ENCODE results near the gene PLCD1. TPM values are rescaled to one million over a fixed set of nuclear protein-coding genes. Genes with fewer than 3 reads are reported as not detected.

The PLCD1 gene
- total RNA-seq, 1 experiment from 2014 or later, result 4.8 TPM

DNA sequence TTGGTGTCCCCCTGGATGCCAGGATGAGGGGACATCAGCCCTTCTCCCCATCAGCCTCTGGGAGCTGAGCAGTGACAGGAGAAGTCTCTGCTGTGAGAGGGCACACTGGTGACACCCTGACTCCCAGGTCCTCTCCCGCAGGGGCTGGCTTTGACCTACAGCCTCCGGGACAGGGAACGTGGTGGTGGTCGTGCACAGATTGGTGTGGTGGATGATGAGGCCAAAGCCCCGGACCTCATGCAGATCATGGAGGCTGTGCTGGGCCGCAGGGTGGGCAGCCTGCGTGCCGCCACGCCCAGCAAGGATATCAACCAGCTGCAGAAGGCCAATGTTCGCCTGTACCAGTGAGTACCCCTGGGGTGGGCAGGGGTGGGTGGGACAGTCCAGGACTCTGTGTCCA lies 32.1 kb downstream of the PLCD1 start:
- no peak overlapping the region for H3K27ac ChIP-seq
- H3K27me3 ChIP-seq (replicated peaks), result no peaks in the 10 kb centered on the region
- H3K36me3 ChIP-seq, result no peaks in the 10 kb centered on the region
- peaks cover 12% of the 10 kb centered on the region for H3K4me1 ChIP-seq (replicated peaks)
- no peak for DNase-seq (ENCODE audit: low read depth in 1 of 2, low spot score in 2 of 2)
- H3K4me3 ChIP-seq, result no peak overlapping the region
- H3K9me3 ChIP-seq (replicated peaks), result no peaks in the 10 kb centered on the region

DNA sequence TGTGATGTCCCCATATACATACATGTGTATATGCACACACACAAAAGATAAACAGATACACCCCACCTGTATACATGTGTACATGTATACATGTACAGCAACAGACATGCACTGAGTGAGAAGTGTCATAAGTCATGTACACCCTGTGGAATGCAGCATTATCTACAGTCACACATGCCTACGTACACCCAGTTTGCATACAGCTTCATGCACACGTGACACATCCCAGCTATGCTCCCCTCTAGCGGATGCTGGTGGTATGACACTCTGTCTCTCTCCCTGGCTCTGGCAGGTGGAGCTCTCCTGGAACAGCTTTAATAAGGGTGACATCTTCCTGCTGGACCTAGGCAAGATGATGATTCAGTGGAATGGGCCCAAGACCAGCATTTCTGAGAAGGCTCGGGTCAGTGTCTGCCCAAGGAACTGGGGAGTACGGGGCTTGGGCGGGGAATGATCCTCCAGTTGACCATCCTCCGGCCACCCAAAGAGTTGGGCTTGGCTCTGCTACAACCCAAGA lies 32.6 kb downstream of the PLCD1 start:
- peak; percentile 61 to 76 for DNase-seq (ENCODE audit: low read depth in 1 of 2, low spot score in 2 of 2)
- Histone ChIP-seq H3K4me1 (replicated peaks) (peaks cover 12% of the 10 kb centered on the region), H3K4me3 (no peak overlapping the region), H3K9me3 (replicated peaks) (no peaks in the 10 kb centered on the region), H3K27ac (no peak overlapping the region), H3K36me3 (no peaks in the 10 kb centered on the region), H3K27me3 (replicated peaks) (no peaks in the 10 kb centered on the region)

DNA sequence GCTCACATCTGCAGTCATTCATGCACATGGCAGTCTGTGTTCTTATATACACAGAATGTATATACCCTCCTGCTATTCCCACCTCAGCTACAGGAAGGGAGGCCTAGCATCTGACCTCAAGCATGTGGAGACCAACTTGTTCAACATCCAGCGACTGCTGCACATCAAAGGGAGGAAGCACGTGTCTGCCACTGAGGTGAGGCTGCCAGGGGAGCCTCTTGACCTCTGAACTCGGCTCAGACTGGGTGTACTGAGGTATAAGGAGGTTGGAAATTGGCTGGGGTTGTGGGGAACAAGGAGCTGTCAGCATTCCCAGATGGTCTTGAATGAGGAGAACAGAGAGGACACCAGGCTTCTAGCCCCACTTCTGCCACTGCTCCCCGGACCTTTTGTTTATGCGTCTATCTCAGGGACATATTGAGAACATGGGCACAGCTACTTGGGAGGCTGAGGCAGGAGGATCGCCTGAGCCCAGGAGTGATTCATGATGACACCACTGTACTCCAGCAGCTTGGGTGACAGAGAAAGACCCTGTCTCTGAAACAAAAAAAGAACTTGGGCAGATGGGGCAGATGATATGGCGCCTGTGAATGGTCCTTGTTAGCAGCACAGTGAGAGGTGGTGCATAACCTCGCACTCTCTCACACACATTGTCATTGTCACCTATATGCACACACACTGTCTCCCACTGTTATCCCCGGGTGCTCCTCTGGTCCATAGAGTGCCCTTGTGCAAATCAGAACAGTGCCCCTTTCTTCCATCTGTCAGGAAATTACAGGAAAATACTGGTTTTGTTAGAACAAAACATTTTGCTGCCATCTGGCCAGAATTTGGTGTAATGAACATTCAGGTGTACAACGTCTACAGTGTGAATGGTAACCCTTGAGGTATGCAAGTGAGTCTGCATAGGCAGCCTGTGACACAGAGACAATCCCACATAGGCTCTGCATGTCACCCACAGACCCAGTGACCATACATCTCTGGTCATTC lies 33.5 kb downstream of the PLCD1 start:
- peaks cover 12% of the 10 kb centered on the region for H3K4me1 ChIP-seq (replicated peaks)

DNA sequence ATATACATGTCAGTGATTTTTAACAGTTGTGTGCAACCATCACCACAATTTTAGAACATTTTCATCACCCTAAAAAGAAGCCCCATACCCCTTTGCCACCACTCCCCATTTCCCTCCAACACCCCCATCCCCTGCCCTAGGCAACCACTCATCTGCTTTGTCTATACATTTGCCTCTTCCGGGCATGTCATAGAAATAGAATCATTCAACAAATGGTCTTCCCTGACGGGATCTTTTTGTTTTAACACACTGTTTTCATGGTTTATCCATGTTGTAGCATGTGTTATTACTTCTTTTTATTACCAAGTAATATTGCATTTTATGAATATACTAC lies 34.8 kb downstream of the PLCD1 start:
- Histone ChIP-seq H3K27me3 (replicated peaks) (no peaks in the 10 kb centered on the region), H3K4me3 (peak overlapping the region; percentile 35), H3K9me3 (replicated peaks) (no peaks in the 10 kb centered on the region), H3K4me1 (replicated peaks) (peaks cover 12% of the 10 kb centered on the region), H3K36me3 (no peaks in the 10 kb centered on the region), H3K27ac (no peak overlapping the region)
- DNase-seq (ENCODE audit: low read depth in 1 of 2, low spot score in 2 of 2), result no peak

More for the DNA sequence above, 33.5 kb downstream of the PLCD1 start:
- Histone ChIP-seq H3K27ac (no peak overlapping the region), H3K36me3 (no peaks in the 10 kb centered on the region), H3K4me3 (no peak overlapping the region), H3K27me3 (replicated peaks) (no peaks in the 10 kb centered on the region), H3K9me3 (replicated peaks) (no peaks in the 10 kb centered on the region)
- DNase-seq (ENCODE audit: low read depth in 1 of 2, low spot score in 2 of 2), result peak in 1 of 2 experiments; percentile 23

DNA sequence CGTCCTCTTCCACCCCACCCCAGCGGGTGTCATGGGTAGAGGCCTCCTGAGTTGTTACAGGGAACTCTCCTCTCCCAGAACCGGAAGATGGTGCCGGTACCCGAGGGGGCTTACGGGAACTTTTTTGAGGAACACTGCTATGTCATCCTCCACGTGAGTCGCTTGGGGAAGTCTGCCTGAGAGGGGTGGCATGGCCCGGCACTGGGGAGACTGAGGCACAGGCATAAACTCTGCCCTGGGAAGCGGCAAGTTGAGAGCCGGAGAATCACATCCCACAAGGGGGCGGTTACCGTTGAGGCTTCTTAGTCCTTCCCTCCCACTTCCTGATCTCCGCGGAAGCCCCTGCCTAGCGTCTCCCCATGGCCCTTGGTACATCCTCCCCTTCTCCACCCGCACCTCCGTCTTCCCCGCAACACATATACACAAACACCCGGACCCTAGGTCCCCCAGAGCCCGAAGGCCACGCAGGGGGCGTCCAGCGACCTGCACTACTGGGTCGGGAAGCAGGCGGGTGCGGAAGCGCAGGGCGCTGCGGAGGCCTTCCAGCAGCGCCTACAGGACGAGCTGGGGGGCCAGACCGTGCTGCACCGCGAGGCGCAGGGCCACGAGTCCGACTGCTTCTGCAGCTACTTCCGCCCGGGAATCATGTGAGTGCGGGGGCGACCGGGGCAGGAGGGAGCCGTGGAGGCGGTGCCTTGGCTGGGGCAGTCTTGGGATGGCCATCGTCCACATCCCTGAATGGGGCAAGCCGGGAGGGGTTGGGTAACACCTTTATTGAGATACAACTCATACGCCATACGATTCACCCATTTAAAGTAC lies 35.4 kb downstream of the PLCD1 start:
- H3K27me3 ChIP-seq (replicated peaks), result no peaks in the 10 kb centered on the region
- H3K4me3 ChIP-seq, result peak overlapping the region; percentile 35
- no peak overlapping the region for H3K27ac ChIP-seq
- H3K4me1 ChIP-seq (replicated peaks), result peaks cover 8% of the 10 kb centered on the region
- H3K36me3 ChIP-seq, result no peaks in the 10 kb centered on the region
- H3K9me3 ChIP-seq (replicated peaks), result no peaks in the 10 kb centered on the region
- peak in 1 of 2 experiments; percentile 38 for DNase-seq (ENCODE audit: low read depth in 1 of 2, low spot score in 2 of 2)

DNA sequence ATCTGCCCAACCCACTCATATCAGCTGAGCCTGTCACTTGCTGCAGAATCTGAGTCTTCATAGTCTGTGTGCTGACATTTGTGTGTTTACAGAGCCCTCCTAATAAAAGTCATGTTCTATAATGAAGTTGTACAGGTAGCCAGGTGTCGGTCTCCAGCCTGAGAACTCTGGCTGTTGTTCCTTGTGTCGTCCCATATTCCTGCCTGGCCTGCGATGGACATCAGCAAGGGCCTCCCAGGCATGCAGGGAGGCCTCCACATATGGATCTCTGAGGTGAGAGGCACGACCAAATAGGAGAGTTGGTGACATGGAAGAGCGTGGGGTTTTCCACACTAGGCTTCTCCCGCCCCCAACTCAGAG lies 36.0 kb downstream of the PLCD1 start:
- no peaks in the 10 kb centered on the region for H3K9me3 ChIP-seq (replicated peaks)
- H3K4me3 ChIP-seq, result no peak overlapping the region
- no peaks in the 10 kb centered on the region for H3K27me3 ChIP-seq (replicated peaks)
- no peak for DNase-seq (ENCODE audit: low read depth in 1 of 2, low spot score in 2 of 2)
- H3K36me3 ChIP-seq, result no peaks in the 10 kb centered on the region
- peaks cover 4% of the 10 kb centered on the region for H3K4me1 ChIP-seq (replicated peaks)
- no peak overlapping the region for H3K27ac ChIP-seq

DNA sequence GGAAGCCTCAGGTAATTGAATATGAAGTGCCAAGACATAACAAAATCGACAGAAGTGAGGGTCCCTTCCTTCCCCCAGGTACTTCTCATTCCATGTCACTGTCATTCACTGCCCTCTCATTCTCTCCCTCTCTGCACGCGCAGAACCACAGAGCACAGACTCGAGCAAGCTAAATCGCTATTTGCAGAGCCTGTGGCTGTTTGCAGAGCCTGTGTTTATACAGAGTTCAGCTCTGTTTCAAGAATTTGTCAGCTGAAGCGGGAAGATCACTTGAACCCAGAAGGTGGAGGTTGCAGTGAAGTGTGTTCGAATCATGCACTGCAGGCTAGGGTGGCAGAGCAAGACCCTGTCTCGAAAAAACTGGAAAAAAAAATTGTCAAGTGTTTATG lies 36.4 kb downstream of the PLCD1 start:
- no peaks in the 10 kb centered on the region for H3K9me3 ChIP-seq (replicated peaks)
- H3K36me3 ChIP-seq, result no peaks in the 10 kb centered on the region
- H3K4me3 ChIP-seq, result no peak overlapping the region
- no peaks in the 10 kb centered on the region for H3K4me1 ChIP-seq (replicated peaks)
- H3K27me3 ChIP-seq (replicated peaks), result no peaks in the 10 kb centered on the region
- peak in 1 of 2 experiments; percentile 16 for DNase-seq (ENCODE audit: low read depth in 1 of 2, low spot score in 2 of 2)
- no peak overlapping the region for H3K27ac ChIP-seq

DNA sequence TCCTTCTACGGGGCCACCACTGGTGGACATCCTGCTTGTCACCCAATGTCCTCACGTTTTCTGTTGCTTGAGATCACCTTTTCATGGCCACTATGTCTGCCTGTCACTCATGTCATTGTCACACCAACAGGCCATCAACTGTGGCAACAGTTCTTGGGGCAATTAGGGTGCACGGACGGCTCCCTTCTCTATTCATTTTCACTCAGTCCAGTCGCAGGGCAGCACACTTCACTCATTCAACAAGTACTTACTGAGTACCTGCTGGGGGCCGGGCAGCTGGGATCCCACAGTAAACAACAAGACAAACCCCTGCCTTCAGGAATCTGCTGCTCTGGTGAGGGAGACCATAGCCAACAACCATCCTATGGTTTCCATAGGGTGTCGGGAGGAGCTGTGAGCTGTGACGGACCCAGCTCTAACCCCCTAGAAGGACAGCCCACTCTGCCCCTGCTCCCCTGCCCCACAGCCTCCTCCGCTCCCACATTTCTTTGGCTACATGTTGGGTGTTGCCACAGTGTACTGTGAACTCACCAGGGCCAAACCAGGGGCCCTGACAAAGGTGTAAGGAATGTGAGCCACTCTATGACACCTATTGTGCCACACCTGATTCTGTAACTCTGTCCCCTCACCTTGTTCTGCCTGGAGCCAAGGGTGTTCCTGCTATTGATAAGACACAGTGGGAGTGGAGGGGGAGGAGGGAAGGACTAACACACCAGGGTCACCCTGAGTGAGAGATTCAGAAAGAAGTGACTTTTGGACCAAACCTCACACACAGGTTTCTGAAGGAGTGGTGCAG lies 37.0 kb downstream of the PLCD1 start:
- no peaks in the 10 kb centered on the region for H3K9me3 ChIP-seq (replicated peaks)
- no peak overlapping the region for H3K4me3 ChIP-seq
- H3K4me1 ChIP-seq (replicated peaks), result no peaks in the 10 kb centered on the region
- no peak overlapping the region for H3K27ac ChIP-seq
- no peaks in the 10 kb centered on the region for H3K27me3 ChIP-seq (replicated peaks)
- no peaks in the 10 kb centered on the region for H3K36me3 ChIP-seq
- peak in 1 of 2 experiments; percentile 17 for DNase-seq (ENCODE audit: low read depth in 1 of 2, low spot score in 2 of 2)

DNA sequence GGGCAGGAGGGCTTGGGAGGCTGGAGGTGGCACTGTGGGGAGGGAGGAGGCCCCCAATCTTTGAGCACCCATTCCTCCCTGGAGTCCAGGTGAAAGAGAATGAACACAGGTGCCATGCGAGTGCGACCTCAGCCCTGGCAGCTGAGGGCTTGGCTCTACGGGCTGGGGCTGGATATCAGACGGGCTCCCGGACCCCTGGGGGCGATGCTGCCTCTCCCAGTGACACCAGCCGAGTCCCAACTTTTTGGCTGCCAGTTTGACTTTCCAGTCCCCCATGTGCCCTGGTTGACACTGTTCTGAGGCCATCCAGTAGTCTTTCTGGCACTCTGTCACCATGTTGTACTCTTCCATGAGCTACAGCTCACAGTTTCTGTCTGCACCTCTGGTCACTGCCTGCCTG lies 37.6 kb downstream of the PLCD1 start:
- Histone ChIP-seq H3K36me3 (no peaks in the 10 kb centered on the region), H3K27me3 (replicated peaks) (no peaks in the 10 kb centered on the region), H3K9me3 (replicated peaks) (no peaks in the 10 kb centered on the region), H3K4me3 (no peak overlapping the region), H3K27ac (no peak overlapping the region), H3K4me1 (replicated peaks) (no peaks in the 10 kb centered on the region)
- DNase-seq (ENCODE audit: low read depth in 1 of 2, low spot score in 2 of 2), result peak in 1 of 2 experiments; percentile 19

GRCh38 chr3:37991109-37991508 lies 38.3 kb downstream of the PLCD1 start:
- Histone ChIP-seq H3K27ac (no peak overlapping the region), H3K36me3 (no peaks in the 10 kb centered on the region), H3K4me1 (replicated peaks) (no peaks in the 10 kb centered on the region), H3K9me3 (replicated peaks) (no peaks in the 10 kb centered on the region), H3K27me3 (replicated peaks) (no peaks in the 10 kb centered on the region), H3K4me3 (no peak overlapping the region)
- DNase-seq (ENCODE audit: low read depth in 1 of 2, low spot score in 2 of 2), result no peak

DNA sequence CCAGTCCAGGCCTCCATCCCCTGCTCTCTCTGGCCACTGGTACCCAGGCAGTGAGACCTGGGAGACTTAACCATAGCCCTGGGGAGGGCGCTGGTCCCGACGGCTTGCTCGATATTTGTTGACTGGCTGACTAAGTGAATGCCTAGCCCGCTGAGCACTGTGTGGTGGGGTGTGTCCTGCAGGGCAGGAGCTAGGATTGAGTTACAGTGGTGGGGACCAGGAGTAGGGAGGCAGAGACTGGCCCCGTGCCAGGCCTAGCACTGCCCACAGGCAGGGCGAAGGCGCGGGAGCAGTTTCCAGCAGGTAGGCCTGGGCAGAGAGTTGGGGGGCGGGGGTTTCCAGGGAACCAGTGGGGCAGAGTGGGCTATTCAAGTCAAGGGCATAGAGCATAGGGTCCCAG lies 38.9 kb downstream of the PLCD1 start, which contains the start of gene VILL:
Gene VILL (plus strand): TSS at position 260 of the 400 bp plus-strand sequence. CDS start 2,887 bp downstream, outside the sequence.
- H3K27ac ChIP-seq, result no peak within 1 kb of the TSS
- H3K27me3 ChIP-seq (replicated peaks), result no peaks in the 10 kb centered on the region
- H3K4me1 ChIP-seq (replicated peaks), result no peaks in the 10 kb centered on the region
- DNase-seq (ENCODE audit: low read depth in 1 of 2, low spot score in 2 of 2), result no peak
- no peaks in the 10 kb centered on the region for H3K9me3 ChIP-seq (replicated peaks)
- no peak within 1 kb of the TSS for H3K4me3 ChIP-seq
- H3K36me3 ChIP-seq, result no peaks in the 10 kb centered on the region

GRCh38 chr3:37989821-37990480 lies 39.5 kb downstream of the PLCD1 start:
- Histone ChIP-seq H3K27ac (no peak overlapping the region), H3K27me3 (replicated peaks) (no peaks in the 10 kb centered on the region), H3K4me1 (replicated peaks) (no peaks in the 10 kb centered on the region), H3K4me3 (no peak overlapping the region), H3K36me3 (no peaks in the 10 kb centered on the region; the same call in 1 of the 2 replicates), H3K9me3 (replicated peaks) (no peaks in the 10 kb centered on the region)
- no peak for DNase-seq (ENCODE audit: low read depth in 1 of 2, low spot score in 2 of 2)

Data from SJSA1 (cell line).